H1 (cell line): ENCODE results near the gene POLR3K. TPM values are rescaled to one million over a fixed set of nuclear protein-coding genes. Genes with fewer than 3 reads are reported as not detected.

Source experiments
- ATF3 ChIP-seq: IDR thresholded peaks from 2 replicates; pipeline ENCODE4 v1.6.1; 2011; ENCODE audit warnings: low read depth, mild to moderate bottlenecking, low read length; ENCODE audit not compliant: insufficient read depth
- BCL11A ChIP-seq, 2 experiments: IDR thresholded peaks; one replicate each; pipeline ENCODE4 v1.6.1; 2011; ENCODE audit warnings: low read depth in 2 of 2, low read length in 2 of 2, mild to moderate bottlenecking in 2 of 2
- CREB1 ChIP-seq: IDR thresholded peaks from 2 replicates; pipeline ENCODE4 v1.6.1; 2012; ENCODE audit warnings: inconsistent platforms
- GABPA ChIP-seq: IDR thresholded peaks from 2 replicates; pipeline ENCODE4 v1.6.1; 2011; ENCODE audit warnings: mild to moderate bottlenecking, low read length, moderate library complexity, borderline replicate concordance; ENCODE audit not compliant: insufficient read depth
- HDAC2 ChIP-seq, 2 experiments: fragments of 300-600 bp in 1 of 2; sonication (generic) in 1 of 2; IDR thresholded peaks; 2 replicates each; pipeline ENCODE4 v1.6.1; 2011 to 2012; ENCODE audit warnings: low read depth in 2 of 2, low read length in 2 of 2, mild to moderate bottlenecking in 2 of 2, moderate library complexity in 2 of 2, borderline replicate concordance in 1 of 2, inconsistent platforms in 1 of 2
- JUN ChIP-seq: IDR thresholded peaks from 2 replicates; pipeline ENCODE4 v1.6.1; 2011; ENCODE audit warnings: low read depth, mild to moderate bottlenecking, improper control_type of control experiment, low read length
- KDM5A ChIP-seq: fragments of 200-600 bp; IDR thresholded peaks from 2 replicates; pipeline ENCODE4 v1.7.1; 2012; ENCODE audit warnings: mild to moderate bottlenecking, low read length, inconsistent platforms, mixed read lengths
- NANOG ChIP-seq: IDR thresholded peaks from 2 replicates; pipeline ENCODE4 v1.6.1; 2011; ENCODE audit warnings: low read length, low read depth, mild to moderate bottlenecking, inconsistent platforms; ENCODE audit not compliant: insufficient read depth, poor library complexity, severe bottlenecking
- PHF8 ChIP-seq: fragments of 200-600 bp; sonication (generic); conservative IDR thresholded peaks from 2 replicates; pipeline ENCODE4 v1.7.1; 2012; ENCODE audit warnings: low read depth, mild to moderate bottlenecking, inconsistent platforms, low read length, moderate library complexity
- POLR2A ChIP-seq, 2 experiments: IDR thresholded peaks; 1 replicate in 1 of 2; 2 replicates in 1 of 2; pipeline ENCODE4 v1.6.1; 2011; ENCODE audit warnings: low read depth in 2 of 2, low read length in 2 of 2, mild to moderate bottlenecking in 2 of 2; ENCODE audit errors: control extremely low read depth in 1 of 2
- RBBP5 ChIP-seq: IDR thresholded peaks from 2 replicates; pipeline ENCODE4 v1.7.1; 2012; ENCODE audit warnings: low read depth, mild to moderate bottlenecking, inconsistent platforms, low read length, moderate library complexity, borderline replicate concordance
- SIN3A ChIP-seq, 2 experiments: IDR thresholded peaks in 1 of 2; conservative IDR thresholded peaks in 1 of 2; 2 replicates each; pipeline ENCODE4 v1.6.1; 2011 to 2012; ENCODE audit warnings: low read length in 2 of 2, improper control_type of control experiment in 1 of 2, low read depth in 1 of 2, mild to moderate bottlenecking in 1 of 2
- SRF ChIP-seq: IDR thresholded peaks from 2 replicates; pipeline ENCODE4 v1.6.1; 2011; ENCODE audit warnings: mild to moderate bottlenecking, low read depth, low read length, moderate library complexity
- TBP ChIP-seq: IDR thresholded peaks from 2 replicates; pipeline ENCODE4 v1.6.1; 2011; ENCODE audit warnings: low read depth, low read length, improper control_type of control experiment
- USF2 ChIP-seq: IDR thresholded peaks from 2 replicates; pipeline ENCODE4 v1.6.1; 2011; ENCODE audit warnings: low read length, improper control_type of control experiment
- ZNF274 ChIP-seq: IDR thresholded peaks from 2 replicates; pipeline ENCODE4 v1.7.0; 2012; ENCODE audit warnings: low read length, borderline replicate concordance; ENCODE audit errors: extremely low read depth
- polyA plus RNA-seq, 7 experiments: library from polyadenylated mRNA; depleted of rRNA in 3 of 7; stranded (reverse) in 5 of 7; unstranded in 2 of 7; fragments of >200 nt in 5 of 7; fragments of 200-250 nt in 2 of 7; gene quantifications; 1 replicate in 5 of 7; 2 replicates in 1 of 7; 4 replicates in 1 of 7; pipeline versions ENCODE4 v1.2.1 to v1.2.3, GENCODE V29; 2011 to 2013; ENCODE audit warnings: missing spikeins in 2 of 7, mixed read lengths in 2 of 7
- total RNA-seq: library from RNA; stranded (reverse); fragmentation: NEBNext Ultra II Directional; extraction: Animal tissue kit (Norgen Biotek cat#: 25700); gene quantifications from 2 replicates; pipeline ENCODE4 v1.2.1, GENCODE V29; 2021
- TF ChIP-seq, protein P1 (sequence below), 3 experiments: IDR thresholded peaks; 1 replicate in 2 of 3; 2 replicates in 1 of 3; pipeline versions ENCODE4 v1.5.1 to v1.6.1; 2011; ENCODE audit warnings: low read length in 3 of 3, mild to moderate bottlenecking in 3 of 3, inconsistent platforms in 2 of 3, low read depth in 1 of 3, moderate library complexity in 1 of 3; ENCODE audit not compliant: insufficient read depth in 1 of 3; ENCODE audit errors: control extremely low read depth in 1 of 3

The POLR3K gene
- total and polyA plus RNA-seq, 2 of the 8 experiments (the other 6 are each of a cell fraction or from before 2014, with no cell fraction given): 45.4 to 80.5 TPM

- TF ChIP-seq RBBP5 (no peak), HDAC2 (IDR thresholded peaks at IDR 0.05; ENCODE audit: borderline replicate concordance in 1 of 2, low read depth in 2 of 2, low read length in 2 of 2) (0 out of 4 replicates have a peak, but pooled peaks of 1 of the 2 experiments have one; percentile 27), NANOG (no peak), USF2 (peak; percentile 76), ZNF274 (no peak), CREB1 (peak; percentile 68; the same call in 1 of the 2 replicates), JUN (no peak), PHF8 (no peak), BCL11A (IDR thresholded peaks at IDR 0.05; ENCODE audit: low read depth in 2 of 2, low read length in 2 of 2) (no peak), TBP (peak; percentile 18; the same call in 1 of the 2 replicates), SRF (no peak), SIN3A (conservative IDR thresholded peaks at IDR 0.05 in 1 of 2, IDR thresholded peaks at IDR 0.05 in 1 of 2; ENCODE audit: low read depth in 1 of 2, low read length in 2 of 2) (peak in 1 of 2 experiments; percentile 76; a peak in 1 of 4 replicates), KDM5A (no peak), GABPA (peak; percentile 55; the same call in 1 of the 2 replicates), POLR2A (IDR thresholded peaks at IDR 0.05; ENCODE audit: control extremely low read depth in 1 of 2, low read depth in 2 of 2, low read length in 2 of 2) (no peak), ATF3 (peak; percentile 79)
- TF ChIP-seq, protein P1, sequence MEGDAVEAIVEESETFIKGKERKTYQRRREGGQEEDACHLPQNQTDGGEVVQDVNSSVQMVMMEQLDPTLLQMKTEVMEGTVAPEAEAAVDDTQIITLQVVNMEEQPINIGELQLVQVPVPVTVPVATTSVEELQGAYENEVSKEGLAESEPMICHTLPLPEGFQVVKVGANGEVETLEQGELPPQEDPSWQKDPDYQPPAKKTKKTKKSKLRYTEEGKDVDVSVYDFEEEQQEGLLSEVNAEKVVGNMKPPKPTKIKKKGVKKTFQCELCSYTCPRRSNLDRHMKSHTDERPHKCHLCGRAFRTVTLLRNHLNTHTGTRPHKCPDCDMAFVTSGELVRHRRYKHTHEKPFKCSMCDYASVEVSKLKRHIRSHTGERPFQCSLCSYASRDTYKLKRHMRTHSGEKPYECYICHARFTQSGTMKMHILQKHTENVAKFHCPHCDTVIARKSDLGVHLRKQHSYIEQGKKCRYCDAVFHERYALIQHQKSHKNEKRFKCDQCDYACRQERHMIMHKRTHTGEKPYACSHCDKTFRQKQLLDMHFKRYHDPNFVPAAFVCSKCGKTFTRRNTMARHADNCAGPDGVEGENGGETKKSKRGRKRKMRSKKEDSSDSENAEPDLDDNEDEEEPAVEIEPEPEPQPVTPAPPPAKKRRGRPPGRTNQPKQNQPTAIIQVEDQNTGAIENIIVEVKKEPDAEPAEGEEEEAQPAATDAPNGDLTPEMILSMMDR (IDR thresholded peaks at IDR 0.05; ENCODE audit: control extremely low read depth in 1 of 3, insufficient read depth in 1 of 3, low read depth in 1 of 3, low read length in 3 of 3): peak; percentile 100
These were observed 43.5 kb upstream of the POLR3K start (continued) for GRCh38 chr16:96935-97381.
